COLO668 (cell line): ENCODE data around the gene SKIL.

ENCODE experiments used
- DNase-seq: peaks from one replicate; lab custom pipeline; 2025; ENCODE audit not compliant: unreplicated experiment; lab: John Stamatoyannopoulos, UW

The SKIL gene

GRCh38 chr3:170437176-170437575 is 79.7 kb downstream of the SKIL start:
- no peak for DNase-seq

GRCh38 chr3:170437696-170438407 is 80.3 kb downstream of the SKIL start:
- no peak for DNase-seq

GRCh38 chr3:170438836-170439235 is 81.3 kb downstream of the SKIL start:
- DNase-seq, result no peak

- no peak for DNase-seq
These were observed 82.8 kb downstream of the SKIL start for GRCh38 chr3:170440344-170440743.

- no peak for DNase-seq
These were observed 83.9 kb downstream of the SKIL start for GRCh38 chr3:170441412-170441811.

- no peak for DNase-seq
These were observed 85.4 kb downstream of the SKIL start for GRCh38 chr3:170442947-170443346.

GRCh38 chr3:170443457-170443856 is 85.9 kb downstream of the SKIL start:
- no peak for DNase-seq
